GM12878 (cell line): ENCODE data around the gene ZNF423. TPM values are rescaled to one million over a fixed set of nuclear protein-coding genes. Genes with fewer than 3 reads are reported as not detected.

Source experiments
- ATAC-seq: fragments of 200-7000 bp; cut with Tn5 transposase; 3 replicates; pipeline ENCODE4 v1.9.1; 2020; ENCODE audit warnings: mild to moderate bottlenecking, moderate library complexity
- BruUV-seq: library from RNA; stranded (reverse); fragments of 400-500 nt; replicated peaks from 2 replicates; lab custom pipeline; 2021; lab: Mats Ljungman, UMichigan
- CTCF ChIA-PET: fragments of 300-600 bp; sonication (Branson Sonifier 250); formaldehyde crosslinking; extraction: SDS; loops from one replicate; lab custom pipeline; 2021; ENCODE audit warnings: inconsistent platforms; lab: Yijun Ruan, JAX
- POLR2A ChIA-PET: fragments of 350-600 bp; formaldehyde crosslinking; extraction: SDS; loops from one replicate; lab custom pipeline; 2021; ENCODE audit warnings: inconsistent platforms; lab: Charles Lee
- RAD21 ChIA-PET: fragments of 300-600 bp; sonication (Branson Sonifier 250); formaldehyde crosslinking; loops from one replicate; lab custom pipeline; 2023; ENCODE audit warnings: antibody characterized with exemption; ENCODE audit not compliant: unreplicated experiment; lab: Charles Lee
- SMC1A ChIA-PET: fragments of 300-600 bp; sonication (Branson Sonifier 250); formaldehyde crosslinking; loops from one replicate; lab custom pipeline; 2023; ENCODE audit not compliant: unreplicated experiment, uncharacterized antibody; lab: Charles Lee
- DNase-seq: peaks from one replicate; pipeline ENCODE4 v3.0.0-alpha.2; 2011; ENCODE audit warnings: low read depth, low spot score
- FAIRE-seq: peaks from 3 replicates; lab custom pipeline; 2011; peaks lifted over from hg19 to GRCh38; lab: Jason Lieb, UNC
- H2AFZ ChIP-seq: 2 replicates; pipeline ENCODE4 v1.6.0; 2011; ENCODE audit warnings: low read depth, low read length, control low read depth; ENCODE audit not compliant: control insufficient read depth
- H3K27ac ChIP-seq: 2 replicates; pipeline ENCODE4 v1.5.1; 2011; ENCODE audit warnings: control low read depth; ENCODE audit not compliant: control insufficient read depth, insufficient read depth
- H3K27me3 ChIP-seq, 2 experiments: replicated peaks in 1 of 2; 2 replicates each; pipeline versions ENCODE4 v1.6.0 to v1.6.1; 2011; ENCODE audit warnings: low read length in 1 of 2; ENCODE audit not compliant: control insufficient read depth in 2 of 2, insufficient read depth in 2 of 2
- H3K36me3 ChIP-seq, 2 experiments: 2 replicates each; pipeline ENCODE4 v1.5.1; 2011; ENCODE audit warnings: low read length in 1 of 2; ENCODE audit not compliant: control insufficient read depth in 2 of 2, insufficient read depth in 2 of 2
- H3K4me1 ChIP-seq: 2 replicates; pipeline ENCODE4 v1.6.1; 2011; ENCODE audit warnings: mild to moderate bottlenecking, low read length, moderate library complexity, mixed read lengths; ENCODE audit not compliant: control insufficient read depth, insufficient read depth
- H3K4me2 ChIP-seq: 2 replicates; pipeline ENCODE4 v1.6.0; 2011; ENCODE audit warnings: control low read depth; ENCODE audit not compliant: control insufficient read depth, insufficient read depth
- H3K4me3 ChIP-seq: fragments of 200-600 bp; sonication (generic); 2 replicates; pipeline ENCODE4 v1.5.1; 2016
- H3K79me2 ChIP-seq: 2 replicates; pipeline ENCODE4 v1.6.0; 2011; ENCODE audit warnings: low read length; ENCODE audit not compliant: control insufficient read depth, insufficient read depth
- H3K9ac ChIP-seq: 2 replicates; pipeline ENCODE4 v1.8.0; 2011; ENCODE audit warnings: low read length, control low read depth, mixed read lengths; ENCODE audit not compliant: control insufficient read depth, insufficient read depth
- H3K9me3 ChIP-seq: replicated peaks from 3 replicates; pipeline ENCODE4 v1.5.1; 2011; ENCODE audit warnings: mild to moderate bottlenecking, low read length; ENCODE audit not compliant: control insufficient read depth, insufficient read depth
- H4K20me1 ChIP-seq: 2 replicates; pipeline ENCODE4 v1.6.0; 2011; ENCODE audit not compliant: control insufficient read depth, insufficient read depth
- IKZF1 ChIP-seq: fragments of 450-650 bp; conservative IDR thresholded peaks from 2 replicates; pipeline ENCODE4 v1.6.1; 2017; ENCODE audit warnings: antibody characterized with exemption, mild to moderate bottlenecking
- NBN ChIP-seq: fragments of 450-650 bp; IDR thresholded peaks from 2 replicates; pipeline ENCODE4 v1.6.1; 2016
- NFYA ChIP-seq: IDR thresholded peaks from 2 replicates; pipeline ENCODE4 v1.6.1; 2011; ENCODE audit warnings: low read depth, mild to moderate bottlenecking, low read length, improper control_type of control experiment, borderline replicate concordance
- PRDM15 ChIP-seq: fragments of 450-650 bp; formaldehyde crosslinking; IDR thresholded peaks from 2 replicates; pipeline ENCODE4 v1.4.0; 2020; ENCODE audit warnings: mild to moderate bottlenecking, moderate library complexity
- RAD51 ChIP-seq: fragments of 450-650 bp; IDR thresholded peaks from 2 replicates; pipeline ENCODE4 v1.6.1; 2016; ENCODE audit warnings: moderate library complexity, mild to moderate bottlenecking, inconsistent platforms
- ZBTB4 ChIP-seq: fragments of 450-650 bp; formaldehyde crosslinking; IDR thresholded peaks from 2 replicates; pipeline ENCODE4 v1.4.0; 2022; ENCODE audit warnings: mild to moderate bottlenecking, moderate library complexity
- WGBS: methylation state at CpG from one replicate; pipeline ENCODE4 v1.1.6; 2016; ENCODE audit warnings: low lambda C conversion rate; ENCODE audit not compliant: insufficient replicate concordance, insufficient coverage; ENCODE audit errors: missing lambda C conversion rate; 5-methylcytosine and 5-hydroxymethylcytosine counted together
- in situ Hi-C: fragments of 300-500 bp; cut with MboI; formaldehyde crosslinking; loops from 9 replicates; pipeline ENCODE4 v1.14.3; 2018; ENCODE audit warnings: mixed read lengths
- intact Hi-C: fragments of 100-400 bp; cut with micrococcal nuclease; formaldehyde crosslinking; loops from one replicate; pipeline ENCODE4 v1.14.2; 2022; ENCODE audit not compliant: unreplicated experiment
- polyA plus RNA-seq, 11 experiments: library from polyadenylated mRNA; depleted of rRNA in 4 of 11; unstranded in 6 of 11; stranded (reverse) in 5 of 11; fragments of >200 nt; fragmentation: Nextera tagmentation in 4 of 11; fragmentation: Illumina TruSeq in 1 of 11; extraction: Ambion mirVana in 4 of 11; extraction: Trizol in 1 of 11; gene quantifications; 1 replicate in 1 of 11; 2 replicates in 10 of 11; pipeline versions ENCODE4 v1.2.1 to v1.2.3, GENCODE V29; 2011 to 2016; ENCODE audit warnings: inconsistent platforms in 2 of 11, missing spikeins in 2 of 11, low read depth in 1 of 11
- total RNA-seq, 4 experiments: library from RNA; depleted of rRNA in 3 of 4; stranded (reverse); fragments of >200 nt in 3 of 4; fragmentation: Illumina TruSeq in 1 of 4; extraction: Trizol in 1 of 4; gene quantifications; 2 replicates each; pipeline versions ENCODE4 v1.2.1 to v1.2.3, GENCODE V29; 2013 to 2021
- TF ChIP-seq, protein P1 (sequence below): fragments of 450-650 bp; IDR thresholded peaks from 2 replicates; pipeline ENCODE4 v1.6.1; 2017; ENCODE audit warnings: mild to moderate bottlenecking, moderate library complexity

The ZNF423 gene
- total and polyA plus RNA-seq, 10 of the 15 experiments (the other 5 are each of a cell fraction or from before 2014, with no cell fraction given) = 0.03 to 0.64 (median 0.10) TPM

- TF ChIP-seq, protein P1, sequence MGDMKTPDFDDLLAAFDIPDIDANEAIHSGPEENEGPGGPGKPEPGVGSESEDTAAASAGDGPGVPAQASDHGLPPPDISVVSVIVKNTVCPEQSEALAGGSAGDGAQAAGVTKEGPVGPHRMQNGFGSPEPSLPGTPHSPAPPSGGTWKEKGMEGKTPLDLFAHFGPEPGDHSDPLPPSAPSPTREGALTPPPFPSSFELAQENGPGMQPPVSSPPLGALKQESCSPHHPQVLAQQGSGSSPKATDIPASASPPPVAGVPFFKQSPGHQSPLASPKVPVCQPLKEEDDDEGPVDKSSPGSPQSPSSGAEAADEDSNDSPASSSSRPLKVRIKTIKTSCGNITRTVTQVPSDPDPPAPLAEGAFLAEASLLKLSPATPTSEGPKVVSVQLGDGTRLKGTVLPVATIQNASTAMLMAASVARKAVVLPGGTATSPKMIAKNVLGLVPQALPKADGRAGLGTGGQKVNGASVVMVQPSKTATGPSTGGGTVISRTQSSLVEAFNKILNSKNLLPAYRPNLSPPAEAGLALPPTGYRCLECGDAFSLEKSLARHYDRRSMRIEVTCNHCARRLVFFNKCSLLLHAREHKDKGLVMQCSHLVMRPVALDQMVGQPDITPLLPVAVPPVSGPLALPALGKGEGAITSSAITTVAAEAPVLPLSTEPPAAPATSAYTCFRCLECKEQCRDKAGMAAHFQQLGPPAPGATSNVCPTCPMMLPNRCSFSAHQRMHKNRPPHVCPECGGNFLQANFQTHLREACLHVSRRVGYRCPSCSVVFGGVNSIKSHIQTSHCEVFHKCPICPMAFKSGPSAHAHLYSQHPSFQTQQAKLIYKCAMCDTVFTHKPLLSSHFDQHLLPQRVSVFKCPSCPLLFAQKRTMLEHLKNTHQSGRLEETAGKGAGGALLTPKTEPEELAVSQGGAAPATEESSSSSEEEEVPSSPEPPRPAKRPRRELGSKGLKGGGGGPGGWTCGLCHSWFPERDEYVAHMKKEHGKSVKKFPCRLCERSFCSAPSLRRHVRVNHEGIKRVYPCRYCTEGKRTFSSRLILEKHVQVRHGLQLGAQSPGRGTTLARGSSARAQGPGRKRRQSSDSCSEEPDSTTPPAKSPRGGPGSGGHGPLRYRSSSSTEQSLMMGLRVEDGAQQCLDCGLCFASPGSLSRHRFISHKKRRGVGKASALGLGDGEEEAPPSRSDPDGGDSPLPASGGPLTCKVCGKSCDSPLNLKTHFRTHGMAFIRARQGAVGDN = no peak
- TF ChIP-seq, all 136 proteins: peak for 0
Measured at GRCh38 chr16:49854188-49854795, 1.6 kb downstream of the ZNF423 start (continued).

DNA sequence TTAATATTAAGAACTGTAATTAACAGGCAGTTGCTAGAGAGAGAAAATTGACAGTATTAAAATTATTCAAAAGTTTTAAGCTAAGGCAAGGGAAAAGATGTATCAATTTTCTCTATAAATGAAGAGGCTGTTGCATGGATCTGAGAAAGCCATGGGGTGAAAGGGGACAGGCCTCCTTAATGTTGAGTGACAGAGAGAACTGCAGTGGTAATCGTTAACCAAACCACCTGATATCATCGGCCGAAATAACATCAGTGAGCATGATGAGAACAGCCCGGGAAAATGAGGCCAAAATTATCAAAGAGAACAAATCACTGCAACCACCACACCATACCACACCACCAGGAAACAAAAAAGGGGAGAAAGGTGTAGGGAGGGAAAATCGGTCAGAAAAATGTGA is 3.6 kb downstream of the ZNF423 start:
- Histone ChIP-seq H3K27me3 (peaks cover 6 to 19% of the 10 kb centered on the region in 2 experiments), H3K79me2 (no peaks in the 10 kb centered on the region), H3K9me3 (no peaks in the 10 kb centered on the region), H3K9ac (no peak overlapping the region), H3K27ac (no peak overlapping the region), H3K4me1 (peaks cover under 1% of the 10 kb centered on the region; the same call in 1 of the 2 replicates), H3K4me3 (no peak overlapping the region), H4K20me1 (no peaks in the 10 kb centered on the region), H3K36me3 (no peaks in the 10 kb centered on the region), H2AFZ (no peak overlapping the region), H3K4me2 (no peak overlapping the region)
- 50% methylated on average over 5 of the region's 5 CpGs for WGBS
- intact Hi-C loops = no loop called here
- RAD21 ChIA-PET = no interaction called here
- ATAC-seq (no peak), DNase-seq (no peak), FAIRE-seq (no peak)
- in situ Hi-C loops = no loop called here
- POLR2A ChIA-PET = no interaction called here
- SMC1A ChIA-PET = no interaction called here
- CTCF ChIA-PET = no interaction called here
- no TSS peak for BruUV-seq
- TF ChIP-seq IKZF1 (no peak), NBN (no peak), PRDM15 (CRISPR knock-in tag) (no peak), NFYA (no peak), ZBTB4 (CRISPR knock-in tag) (no peak), RAD51 (no peak)
